IMR-90 (cell line): ENCODE data around the gene MT3. TPM values are rescaled to one million over a fixed set of nuclear protein-coding genes. Genes with fewer than 3 reads are reported as not detected.

Experiments
- ATAC-seq: fragments of 200-7000 bp; cut with Tn5 transposase; 2 replicates; pipeline ENCODE4 v1.9.1; 2020; ENCODE audit warnings: low read depth, mild to moderate bottlenecking, moderate library complexity
- BruUV-seq: library from RNA; stranded (reverse); fragments of 400-500 nt; replicated peaks from 2 replicates; lab custom pipeline; 2021; lab: Mats Ljungman, UMichigan
- CTCF ChIA-PET: fragments of 300-600 bp; formaldehyde crosslinking; extraction: SDS; loops from one replicate; lab custom pipeline; 2021; ENCODE audit warnings: antibody characterized with exemption; lab: Yijun Ruan, JAX
- POLR2A ChIA-PET: fragments of 300-600 bp; sonication (Branson Sonifier 250); formaldehyde crosslinking; loops from one replicate; lab custom pipeline; 2022; ENCODE audit warnings: antibody characterized with exemption; ENCODE audit not compliant: unreplicated experiment; lab: Charles Lee
- DNase-seq: peaks from one replicate; pipeline ENCODE4 v3.0.0; 2013
- H2AFZ ChIP-seq: replicated peaks from 2 replicates; pipeline ENCODE3; 2013; ENCODE audit warnings: low read length, mild to moderate bottlenecking; ENCODE audit not compliant: poor library complexity
- H2AK5ac ChIP-seq: 2 replicates; pipeline ENCODE4 v1.6.1; 2013; ENCODE audit warnings: low read depth, low read length, inconsistent platforms
- H2AK9ac ChIP-seq: replicated peaks from 2 replicates; pipeline ENCODE3; 2013; ENCODE audit warnings: mild to moderate bottlenecking, low read depth, low read length, moderate library complexity; ENCODE audit not compliant: poor library complexity
- H2BK120ac ChIP-seq: 2 replicates; pipeline ENCODE4 v1.6.1; 2013; ENCODE audit warnings: low read depth, low read length, inconsistent platforms
- H2BK15ac ChIP-seq: 3 replicates; pipeline ENCODE4 v1.6.1; 2013; ENCODE audit warnings: low read depth, low read length, inconsistent platforms
- H2BK20ac ChIP-seq: 2 replicates; pipeline ENCODE4 v1.6.1; 2013; ENCODE audit warnings: low read depth, mild to moderate bottlenecking, inconsistent platforms, low read length, moderate library complexity
- H2BK5ac ChIP-seq: 2 replicates; pipeline ENCODE4 v1.6.1; 2013; ENCODE audit warnings: mild to moderate bottlenecking, low read depth, low read length, inconsistent platforms; ENCODE audit not compliant: poor library complexity, severe bottlenecking
- H3K14ac ChIP-seq: replicated peaks from 2 replicates; pipeline ENCODE4 v1.6.1; 2013; ENCODE audit warnings: low read depth, low read length, inconsistent platforms
- H3K18ac ChIP-seq: 2 replicates; pipeline ENCODE4 v1.6.1; 2013; ENCODE audit warnings: low read depth, low read length, control low read depth
- H3K23ac ChIP-seq: 2 replicates; pipeline ENCODE4 v1.6.1; 2013; ENCODE audit warnings: low read depth, low read length, inconsistent platforms
- H3K27ac ChIP-seq: 2 replicates; pipeline ENCODE4 v1.5.1; 2013; ENCODE audit warnings: mild to moderate bottlenecking, control low read depth, low read length; ENCODE audit not compliant: insufficient read depth
- H3K27me3 ChIP-seq: 2 replicates; pipeline ENCODE4 v1.6.1; 2013; ENCODE audit warnings: low read length; ENCODE audit not compliant: control insufficient read depth, insufficient read depth
- H3K36me3 ChIP-seq: 2 replicates; pipeline ENCODE4 v1.6.1; 2013; ENCODE audit warnings: low read length, mixed read lengths; ENCODE audit not compliant: control insufficient read depth, insufficient read depth
- H3K4ac ChIP-seq: 2 replicates; pipeline ENCODE4 v1.6.1; 2013; ENCODE audit warnings: low read depth, low read length, inconsistent platforms
- H3K4me1 ChIP-seq: 2 replicates; pipeline ENCODE4 v1.6.1; 2013; ENCODE audit warnings: low read length, mixed read lengths; ENCODE audit not compliant: control insufficient read depth, insufficient read depth
- H3K4me2 ChIP-seq: 2 replicates; pipeline ENCODE4 v1.6.1; 2013; ENCODE audit warnings: low read depth, mild to moderate bottlenecking, control low read depth, low read length, moderate library complexity
- H3K4me3 ChIP-seq: 2 replicates; pipeline ENCODE4 v1.5.1; 2013; ENCODE audit warnings: low read depth, mild to moderate bottlenecking, control low read depth, low read length, moderate library complexity; ENCODE audit not compliant: insufficient read depth
- H3K56ac ChIP-seq: 2 replicates; pipeline ENCODE4 v1.6.1; 2013; ENCODE audit warnings: low read length, inconsistent platforms; ENCODE audit not compliant: insufficient read depth; ENCODE audit errors: extremely low read depth
- H3K79me1 ChIP-seq, 2 experiments: 2 replicates each; pipeline ENCODE4 v1.6.1; 2013; ENCODE audit warnings: low read length in 2 of 2, inconsistent platforms in 1 of 2, low read depth in 1 of 2
- H3K9ac ChIP-seq: 2 replicates; pipeline ENCODE4 v1.6.1; 2013; ENCODE audit warnings: low read depth, low read length, control low read depth
- H3K9me1 ChIP-seq: 2 replicates; pipeline ENCODE4 v1.6.1; 2013; ENCODE audit warnings: low read length, inconsistent platforms; ENCODE audit not compliant: insufficient read depth
- H3K9me3 ChIP-seq: 2 replicates; pipeline ENCODE4 v1.6.1; 2013; ENCODE audit warnings: low read length; ENCODE audit not compliant: control insufficient read depth, insufficient read depth
- H4K20me1 ChIP-seq: 2 replicates; pipeline ENCODE4 v1.6.1; 2013; ENCODE audit warnings: low read length, inconsistent platforms; ENCODE audit not compliant: insufficient read depth
- H4K5ac ChIP-seq: 2 replicates; pipeline ENCODE4 v1.6.1; 2013; ENCODE audit warnings: mild to moderate bottlenecking, low read depth, low read length, control low read depth
- H4K8ac ChIP-seq, 2 experiments: 2 replicates each; pipeline ENCODE4 v1.6.1; 2013; ENCODE audit warnings: low read depth in 2 of 2, low read length in 2 of 2, control low read depth in 1 of 2, inconsistent platforms in 1 of 2
- H4K91ac ChIP-seq: 2 replicates; pipeline ENCODE4 v1.6.1; 2013; ENCODE audit warnings: low read depth, low read length, inconsistent platforms; ENCODE audit not compliant: insufficient read depth
- BHLHE40 ChIP-seq: fragments of 150-350 bp; IDR thresholded peaks from 2 replicates; pipeline ENCODE4 v1.6.1; 2016; ENCODE audit warnings: mild to moderate bottlenecking, low read depth, low read length
- CHD1 ChIP-seq: IDR thresholded peaks from 2 replicates; pipeline ENCODE4 v1.6.1; 2012; ENCODE audit warnings: low read depth, low read length, improper control_type of control experiment
- POLR2A ChIP-seq: IDR thresholded peaks from 2 replicates; pipeline ENCODE4 v1.6.1; 2012; ENCODE audit warnings: mild to moderate bottlenecking, low read depth, low read length
- RCOR1 ChIP-seq: IDR thresholded peaks from 2 replicates; pipeline ENCODE4 v1.6.1; 2012; ENCODE audit warnings: mild to moderate bottlenecking, low read length, improper control_type of control experiment; ENCODE audit not compliant: insufficient replicate concordance
- WGBS, 2 experiments: methylation state at CpG; one replicate each; pipeline versions ENCODE4 v1.1.5 to v1.1.7; 2013; ENCODE audit warnings: missing lambda C conversion rate in 2 of 2; ENCODE audit not compliant: insufficient read length in 1 of 2; ENCODE audit errors: extremely low coverage in 2 of 2; 5-methylcytosine and 5-hydroxymethylcytosine counted together
- dilution Hi-C: fragments of 300-500 bp; cut with HindIII; formaldehyde crosslinking; loops from one replicate; pipeline ENCODE4 v1.14.3; 2018; ENCODE audit warnings: low sequenced_read_pairs; ENCODE audit not compliant: unreplicated experiment
- in situ Hi-C: fragments of 300-500 bp; cut with MboI; formaldehyde crosslinking; loops from 3 replicates; pipeline ENCODE4 v1.14.3; 2019; ENCODE audit warnings: low sequenced_read_pairs, inconsistent platforms, mixed read lengths
- intact Hi-C: fragments of 100-400 bp; cut with micrococcal nuclease; formaldehyde crosslinking; loops from 2 replicates; pipeline ENCODE4 v1.10.0; 2022
- polyA plus RNA-seq, 3 experiments: library from polyadenylated mRNA; depleted of rRNA; stranded (reverse); fragments of >200 nt; gene quantifications; 2 replicates each; pipeline ENCODE4 v1.2.3, GENCODE V29; 2012; ENCODE audit warnings: low replicate concordance in 1 of 3
- total RNA-seq: library from RNA; depleted of rRNA; stranded (reverse); fragments of >200 nt; gene quantifications from 2 replicates; pipeline ENCODE4 v1.2.3, GENCODE V29; 2012
- TF ChIP-seq, protein P1 (sequence below): fragments of 150-350 bp; IDR thresholded peaks from 2 replicates; pipeline ENCODE4 v1.6.1; 2016; ENCODE audit warnings: low read depth, mild to moderate bottlenecking, low read length, moderate library complexity, borderline replicate concordance

Gene MT3
- total and polyA plus RNA-seq, 2 of the 4 experiments (the other 2 are of a cell fraction): 0.62 TPM; not detected in 1

GRCh38 chr16:56639045-56639444 is 49.7 kb downstream of the MT3 start:
- peaks cover 90% of the 10 kb centered on the region for H3K27me3 ChIP-seq
- no peak overlapping the region for H2BK120ac ChIP-seq
- H2BK5ac ChIP-seq: no peak overlapping the region
- intact Hi-C loops: no loop called here
- H3K9me1 ChIP-seq: no peaks in the 10 kb centered on the region
- no peak overlapping the region for H2BK15ac ChIP-seq
- no peaks in the 10 kb centered on the region; the same call in 1 of the 2 replicates for H3K4me1 ChIP-seq
- no peak overlapping the region for H2BK20ac ChIP-seq
- H3K36me3 ChIP-seq: no peaks in the 10 kb centered on the region
- no peak overlapping the region for H4K5ac ChIP-seq
- no peak overlapping the region for H3K56ac ChIP-seq
- no peak overlapping the region for H3K4me3 ChIP-seq
- in situ Hi-C loops: no loop called here
- H3K9ac ChIP-seq: no peak overlapping the region
- H3K4me2 ChIP-seq: no peak overlapping the region
- dilution Hi-C loops: no loop called here
- peaks cover 2% of the 10 kb centered on the region; the same call in 1 of the 2 replicates for H3K9me3 ChIP-seq
- no peak overlapping the region for H3K4ac ChIP-seq
- no CpG with 5 or more reads among the region's 1 CpG for WGBS, 2 experiments
- H3K79me1 ChIP-seq: no peaks in the 10 kb centered on the region
- H2AK5ac ChIP-seq: no peak overlapping the region
- ChIA-PET CTCF (no interaction called here), POLR2A (no interaction called here)
- TF ChIP-seq CHD1 (no peak), POLR2A (no peak), BHLHE40 (no peak), RCOR1 (no peak)
- TF ChIP-seq, protein P1, sequence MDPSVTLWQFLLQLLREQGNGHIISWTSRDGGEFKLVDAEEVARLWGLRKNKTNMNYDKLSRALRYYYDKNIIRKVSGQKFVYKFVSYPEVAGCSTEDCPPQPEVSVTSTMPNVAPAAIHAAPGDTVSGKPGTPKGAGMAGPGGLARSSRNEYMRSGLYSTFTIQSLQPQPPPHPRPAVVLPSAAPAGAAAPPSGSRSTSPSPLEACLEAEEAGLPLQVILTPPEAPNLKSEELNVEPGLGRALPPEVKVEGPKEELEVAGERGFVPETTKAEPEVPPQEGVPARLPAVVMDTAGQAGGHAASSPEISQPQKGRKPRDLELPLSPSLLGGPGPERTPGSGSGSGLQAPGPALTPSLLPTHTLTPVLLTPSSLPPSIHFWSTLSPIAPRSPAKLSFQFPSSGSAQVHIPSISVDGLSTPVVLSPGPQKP: no peak
- BruUV-seq: no TSS peak
- H4K20me1 ChIP-seq: no peaks in the 10 kb centered on the region
- H4K91ac ChIP-seq: no peak overlapping the region
- no peak overlapping the region for H3K27ac ChIP-seq
- ATAC-seq (no peak), DNase-seq (no peak)
- H4K8ac ChIP-seq: no peak overlapping the region
- H2AFZ ChIP-seq: no peak overlapping the region
- no peak overlapping the region for H3K14ac ChIP-seq
- no peak overlapping the region for H3K23ac ChIP-seq
- no peak overlapping the region for H3K18ac ChIP-seq
- no peak overlapping the region for H2AK9ac ChIP-seq
